K562 (cell line): ENCODE measurements around the gene MFN1. TPM values are rescaled to one million over a fixed set of nuclear protein-coding genes. Genes with fewer than 3 reads are reported as not detected.

Experiments used
- ATF3 ChIP-seq, 2 experiments: fragments of 450-650 bp in 1 of 2; sonication (generic) in 1 of 2; formaldehyde crosslinking in 1 of 2; IDR thresholded peaks in 1 of 2; conservative IDR thresholded peaks in 1 of 2; 2 replicates each; pipeline versions ENCODE4 v1.6.1 to v1.8.1; 2016 to 2023; ENCODE audit warnings: mild to moderate bottlenecking in 2 of 2, moderate library complexity in 2 of 2, inconsistent platforms in 1 of 2, missing genetic modification reagents in 1 of 2
- ATF7 ChIP-seq: fragments of 450-650 bp; IDR thresholded peaks from 2 replicates; pipeline ENCODE4 v1.7.1; 2014; ENCODE audit warnings: mild to moderate bottlenecking, moderate library complexity
- FOXP4 ChIP-seq: sonication (generic); formaldehyde crosslinking; IDR thresholded peaks from 2 replicates; pipeline ENCODE4 v1.8.0; 2022; ENCODE audit warnings: mild to moderate bottlenecking, missing genetic modification reagents, borderline replicate concordance
- ILF3 ChIP-seq: fragments of 450-650 bp; IDR thresholded peaks from 2 replicates; pipeline ENCODE4 v1.6.1; 2018; ENCODE audit warnings: antibody characterized with exemption, mild to moderate bottlenecking, moderate library complexity, borderline replicate concordance
- KDM5B ChIP-seq: fragments of 200-600 bp; sonication (generic); IDR thresholded peaks from 2 replicates; pipeline ENCODE4 v1.6.1; 2012; ENCODE audit warnings: low read depth, mild to moderate bottlenecking, moderate library complexity, low read length, control low read depth, inconsistent platforms; ENCODE audit not compliant: insufficient replicate concordance
- NEUROD1 ChIP-seq: fragments of 150-350 bp; IDR thresholded peaks from 2 replicates; pipeline ENCODE4 v1.6.1; 2014; ENCODE audit warnings: borderline replicate concordance, low read length, low read depth; ENCODE audit not compliant: partially characterized antibody
- PBX2 ChIP-seq, 2 experiments: IDR thresholded peaks in 1 of 2; conservative IDR thresholded peaks in 1 of 2; 2 replicates each; pipeline ENCODE4 v1.6.1; 2016; ENCODE audit warnings: low read depth in 2 of 2, mild to moderate bottlenecking in 1 of 2, missing compliant biosample characterization in 1 of 2, missing genetic modification characterization in 1 of 2, moderate library complexity in 1 of 2
- PCBP2 ChIP-seq: fragments of 200-400 bp; formaldehyde crosslinking; IDR thresholded peaks from 2 replicates; pipeline ENCODE4 v1.6.1; 2018; ENCODE audit warnings: low read length, low read depth, mild to moderate bottlenecking, moderate library complexity; ENCODE audit not compliant: poor library complexity, severe bottlenecking
- POLR2G ChIP-seq: fragments of 200-400 bp; formaldehyde crosslinking; IDR thresholded peaks from 2 replicates; pipeline ENCODE4 v1.6.1; 2017; ENCODE audit warnings: low read depth, mild to moderate bottlenecking, antibody characterized with exemption, low read length, moderate library complexity
- SIN3A ChIP-seq, 2 experiments: fragments of 150-350 bp in 1 of 2; IDR thresholded peaks; 2 replicates each; pipeline ENCODE4 v1.6.1; 2011 to 2016; ENCODE audit warnings: borderline replicate concordance in 2 of 2, low read depth in 2 of 2, low read length in 2 of 2, mild to moderate bottlenecking in 2 of 2, moderate library complexity in 2 of 2; ENCODE audit not compliant: control insufficient read depth in 1 of 2
- UBTF ChIP-seq, 2 experiments: IDR thresholded peaks; 2 replicates each; pipeline ENCODE4 v1.6.1; 2012; ENCODE audit warnings: improper control_type of control experiment in 2 of 2, low read depth in 2 of 2, low read length in 2 of 2, borderline replicate concordance in 1 of 2
- polyA plus RNA-seq, 8 experiments: library from polyadenylated mRNA; depleted of rRNA in 4 of 8; stranded (reverse) in 5 of 8; unstranded in 3 of 8; fragments of >200 nt; fragmentation: Nextera tagmentation in 2 of 8; fragmentation: Illumina TruSeq in 1 of 8; extraction: Ambion mirVana in 2 of 8; extraction: Trizol in 1 of 8; gene quantifications; 2 replicates each; pipeline versions ENCODE4 v1.2.1 to v1.2.3, GENCODE V29; 2011 to 2014; ENCODE audit warnings: inconsistent platforms in 1 of 8, missing spikeins in 1 of 8
- total RNA-seq, 7 experiments: library from RNA; depleted of rRNA in 6 of 7; stranded (reverse); fragments of >200 nt in 6 of 7; fragmentation: Illumina TruSeq in 2 of 7; extraction: Trizol in 2 of 7; gene quantifications; 2 replicates each; pipeline versions ENCODE4 v1.2.1 to v1.2.3, GENCODE V29; 2011 to 2021; ENCODE audit warnings: low replicate concordance in 1 of 7

The MFN1 gene
- total and polyA plus RNA-seq, 9 of the 15 experiments (the other 6 are each of a cell fraction or from before 2014, with no cell fraction given), result 10.5 to 42.7 (median 22.6) TPM

- TF ChIP-seq FOXP4 (CRISPR knock-in tag) (peak; percentile 75; the same call in 1 of the 2 replicates), NEUROD1 (no peak), PBX2 (CRISPR knock-in tag; IDR thresholded peaks at IDR 0.05; ENCODE audit: low read depth) (no peak), PBX2 (tag; conservative IDR thresholded peaks at IDR 0.05; ENCODE audit: low read depth) (no peak), ILF3 (no peak), SIN3A (IDR thresholded peaks at IDR 0.05; ENCODE audit: borderline replicate concordance in 2 of 2, control insufficient read depth in 1 of 2, low read depth in 2 of 2, low read length in 2 of 2) (peak in 1 of 2 experiments; percentile 16; a peak in 1 of 4 replicates), POLR2G (peak; percentile 89), ATF3 (IDR thresholded peaks at IDR 0.05) (no peak), ATF3 (CRISPR knock-in tag; conservative IDR thresholded peaks at IDR 0.05) (no peak), KDM5B (no peak), ATF7 (no peak), UBTF (IDR thresholded peaks at IDR 0.05; ENCODE audit: borderline replicate concordance in 1 of 2, low read depth in 2 of 2, low read length in 2 of 2) (peak; percentile 96 to 97), PCBP2 (no peak)
Measured at GRCh38 chr3:179323197-179324110, 24.1 kb upstream of the MFN1 start (continued).
